HUDEP-2 (cell line): ENCODE data around the gene TCTN3.
"Not testable (repeated sequence)": the region's sequence is repeated elsewhere in the genome, so short reads cannot be mapped to it uniquely, and the experiment has no call there.

ENCODE experiments used
- DNase-seq, 76 experiments: peaks; one replicate each; lab custom pipeline; 2025; ENCODE audit not compliant: unreplicated experiment in 76 of 76; lab: John Stamatoyannopoulos, UW

The TCTN3 gene, protein sequence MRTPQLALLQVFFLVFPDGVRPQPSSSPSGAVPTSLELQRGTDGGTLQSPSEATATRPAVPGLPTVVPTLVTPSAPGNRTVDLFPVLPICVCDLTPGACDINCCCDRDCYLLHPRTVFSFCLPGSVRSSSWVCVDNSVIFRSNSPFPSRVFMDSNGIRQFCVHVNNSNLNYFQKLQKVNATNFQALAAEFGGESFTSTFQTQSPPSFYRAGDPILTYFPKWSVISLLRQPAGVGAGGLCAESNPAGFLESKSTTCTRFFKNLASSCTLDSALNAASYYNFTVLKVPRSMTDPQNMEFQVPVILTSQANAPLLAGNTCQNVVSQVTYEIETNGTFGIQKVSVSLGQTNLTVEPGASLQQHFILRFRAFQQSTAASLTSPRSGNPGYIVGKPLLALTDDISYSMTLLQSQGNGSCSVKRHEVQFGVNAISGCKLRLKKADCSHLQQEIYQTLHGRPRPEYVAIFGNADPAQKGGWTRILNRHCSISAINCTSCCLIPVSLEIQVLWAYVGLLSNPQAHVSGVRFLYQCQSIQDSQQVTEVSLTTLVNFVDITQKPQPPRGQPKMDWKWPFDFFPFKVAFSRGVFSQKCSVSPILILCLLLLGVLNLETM

DNA sequence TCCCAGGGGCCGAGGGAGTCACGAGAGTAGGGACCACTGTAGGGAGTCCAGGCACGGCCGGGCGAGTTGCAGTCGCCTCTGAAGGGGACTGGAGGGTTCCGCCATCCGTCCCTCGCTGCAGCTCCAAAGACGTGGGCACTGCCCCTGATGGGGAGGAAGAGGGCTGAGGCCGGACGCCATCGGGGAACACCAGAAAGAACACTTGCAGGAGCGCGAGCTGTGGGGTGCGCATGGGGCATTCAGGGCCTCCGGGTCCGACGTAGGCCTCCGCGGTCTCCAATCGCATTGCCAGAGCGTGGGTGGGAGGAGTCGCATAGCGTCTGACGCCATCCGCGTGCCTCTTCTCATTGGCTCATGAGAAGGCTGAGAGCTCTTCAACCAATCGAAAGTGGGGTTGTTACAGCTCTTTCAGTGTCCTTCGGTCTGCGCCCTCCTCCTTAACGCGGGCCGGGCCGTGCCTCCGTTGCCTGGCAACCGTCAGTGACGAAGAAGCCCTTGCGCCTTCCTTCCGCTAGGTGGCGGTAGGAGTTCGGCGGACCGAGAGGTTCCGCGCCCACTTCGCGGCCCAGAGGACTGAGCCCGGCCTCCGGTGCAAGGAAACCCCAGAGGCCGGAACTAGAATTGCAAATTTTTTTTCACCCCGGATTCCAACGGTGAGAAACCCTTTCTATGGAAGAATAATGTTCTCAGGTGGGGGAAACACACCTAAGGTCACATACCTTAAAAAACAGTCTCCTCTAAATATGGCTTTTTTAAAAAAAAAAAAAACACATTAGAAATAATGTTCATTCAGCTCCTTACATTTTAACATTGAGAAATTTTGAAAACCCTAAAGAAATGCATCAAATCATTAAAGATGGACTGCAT is at the start of gene TCTN3:
Gene TCTN3 (minus strand): TSS at position 260 of the 867 bp plus-strand sequence. CDS start 28 bp downstream, at position 232.
- peak in 75 of 76 experiments; percentile 43 to 99 (median 96) for DNase-seq

DNA sequence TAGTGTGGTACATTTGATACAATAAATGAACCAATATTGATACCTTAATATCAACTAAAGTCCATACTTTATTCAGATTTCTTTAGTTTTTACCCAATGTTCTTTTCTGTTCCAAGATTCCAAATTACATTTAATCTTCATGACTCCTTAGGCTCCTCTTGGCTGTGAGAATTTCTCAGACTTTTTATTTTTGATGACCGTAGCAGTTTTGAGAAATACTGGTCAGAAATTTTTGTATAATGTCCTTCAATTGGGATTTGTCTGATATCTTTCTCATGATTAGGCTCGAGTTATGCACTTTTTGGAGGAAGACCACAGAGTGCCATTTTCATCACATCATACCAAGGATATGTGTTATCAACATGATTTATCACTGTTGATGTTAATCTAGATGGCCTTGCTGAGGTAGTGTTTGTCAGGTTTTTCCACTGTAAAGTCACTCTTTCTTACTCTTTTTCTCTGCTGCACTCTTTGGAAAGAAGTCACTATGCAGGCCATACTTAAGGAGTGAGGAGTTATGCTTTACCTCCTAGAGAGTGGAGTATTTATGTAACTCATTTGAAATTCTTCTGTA is 49.3 kb upstream of the TCTN3 start:
- no peak for DNase-seq

DNA sequence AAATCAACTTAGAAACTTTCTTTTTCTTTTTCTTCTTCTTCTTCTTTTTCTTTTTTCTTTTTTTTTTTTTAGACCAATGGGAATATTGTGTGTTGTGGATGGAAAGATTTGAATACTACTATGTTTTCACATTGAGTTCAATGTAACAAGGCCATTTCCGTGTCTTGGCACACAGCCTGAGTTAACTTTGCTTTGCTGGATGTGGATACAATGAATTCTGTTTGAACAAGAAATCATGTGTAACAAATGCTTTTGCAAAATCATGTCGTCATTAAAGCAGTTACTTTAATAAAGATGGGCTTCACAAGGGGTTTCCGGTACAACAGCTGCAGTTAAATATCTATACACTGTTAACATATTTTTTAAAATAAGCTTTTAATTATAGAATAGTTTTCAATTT is 48.8 kb upstream of the TCTN3 start:
- no peak for DNase-seq

DNA sequence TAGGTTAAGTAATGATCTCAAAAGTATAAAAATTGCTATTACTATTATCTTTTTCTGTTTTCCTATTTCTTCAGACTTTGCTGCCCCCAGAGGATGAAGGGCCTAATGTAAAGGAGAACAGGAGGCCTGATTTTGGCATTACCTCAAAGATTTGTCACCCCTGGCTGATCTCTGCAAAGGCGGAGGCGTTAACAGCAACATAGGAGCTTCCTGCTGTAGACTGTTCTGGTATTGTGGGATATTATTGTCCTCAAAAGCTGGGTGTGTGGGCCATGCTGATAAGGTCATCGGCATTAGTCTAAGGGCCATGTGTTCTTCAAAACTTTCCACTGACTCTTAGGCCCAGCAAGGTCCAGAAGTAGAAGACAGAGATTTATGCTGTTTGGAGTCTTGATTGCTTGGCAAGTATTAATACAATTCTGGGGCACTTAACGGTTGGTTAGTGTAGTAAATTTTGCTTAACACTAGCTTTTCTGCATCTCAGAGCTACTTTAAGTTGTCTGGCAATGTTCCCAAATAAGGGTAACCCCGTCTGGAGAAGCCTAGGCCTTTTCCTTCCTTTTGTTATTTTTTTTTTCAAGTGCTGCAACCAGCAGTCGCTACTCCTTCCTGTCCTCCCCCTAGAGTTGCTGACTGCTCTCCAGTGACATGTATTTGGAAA is 48.2 kb upstream of the TCTN3 start:
- peak in 64 of 76 experiments; percentile 2 to 82 (median 40) for DNase-seq

DNA sequence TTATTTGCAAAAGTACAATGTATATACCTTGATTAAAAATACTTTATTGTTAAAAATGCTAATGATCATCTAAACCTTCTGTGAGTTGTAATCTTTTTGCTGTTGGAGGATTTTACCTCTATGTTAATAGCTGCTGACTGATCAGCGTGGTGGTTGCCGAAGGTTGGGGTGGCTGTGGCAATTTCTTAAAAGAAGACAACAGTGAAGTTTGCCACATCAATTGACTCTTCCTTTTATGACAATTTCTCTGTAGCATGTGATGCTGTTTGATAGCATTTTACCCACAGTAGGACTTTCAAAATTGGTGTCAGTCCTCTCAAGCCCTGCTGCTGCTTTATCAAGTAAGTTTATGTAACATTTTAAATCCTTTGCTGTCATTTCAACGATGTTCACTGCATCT is 45.3 kb upstream of the TCTN3 start:
- DNase-seq, result no peak

DNA sequence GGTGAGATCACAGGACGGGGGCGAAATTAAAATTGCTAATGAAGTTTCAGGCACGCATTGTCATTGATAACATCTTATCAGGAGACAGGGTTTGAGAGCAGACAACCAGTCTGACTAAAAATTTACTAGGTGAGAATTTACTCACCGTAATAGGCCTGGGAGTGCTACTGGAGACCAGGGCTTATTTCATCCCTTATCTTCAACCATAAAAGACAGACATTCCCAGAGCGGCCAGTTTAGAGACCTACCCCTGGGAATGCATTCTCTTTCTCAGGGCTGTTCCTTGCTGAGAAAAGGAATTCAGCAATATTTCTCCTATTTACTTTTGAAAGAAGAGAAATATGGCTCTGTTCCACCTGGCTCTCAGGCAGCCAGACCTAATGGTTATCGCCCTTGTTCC is 39.2 kb upstream of the TCTN3 start:
- DNase-seq, result not testable (repeated sequence)

DNA sequence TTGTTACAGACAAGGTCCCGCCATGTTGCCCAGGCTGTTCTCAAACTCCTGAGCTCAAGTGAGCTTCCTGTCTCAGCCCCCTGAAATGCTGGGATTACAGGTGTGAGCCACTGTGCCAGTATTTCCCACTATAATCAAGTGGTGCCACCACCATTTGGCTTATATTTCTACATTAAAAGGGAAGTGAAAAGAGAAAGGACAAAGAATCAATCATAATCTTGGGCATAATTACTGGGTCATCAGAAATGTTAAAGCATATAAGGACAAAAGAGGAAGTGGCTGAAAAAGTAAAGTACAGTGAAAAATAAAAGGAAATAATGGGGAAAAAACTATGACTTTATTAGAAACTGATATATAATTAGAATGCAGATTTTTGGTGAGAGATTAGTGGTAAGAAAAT is 36.5 kb upstream of the TCTN3 start:
- no peak for DNase-seq

DNA sequence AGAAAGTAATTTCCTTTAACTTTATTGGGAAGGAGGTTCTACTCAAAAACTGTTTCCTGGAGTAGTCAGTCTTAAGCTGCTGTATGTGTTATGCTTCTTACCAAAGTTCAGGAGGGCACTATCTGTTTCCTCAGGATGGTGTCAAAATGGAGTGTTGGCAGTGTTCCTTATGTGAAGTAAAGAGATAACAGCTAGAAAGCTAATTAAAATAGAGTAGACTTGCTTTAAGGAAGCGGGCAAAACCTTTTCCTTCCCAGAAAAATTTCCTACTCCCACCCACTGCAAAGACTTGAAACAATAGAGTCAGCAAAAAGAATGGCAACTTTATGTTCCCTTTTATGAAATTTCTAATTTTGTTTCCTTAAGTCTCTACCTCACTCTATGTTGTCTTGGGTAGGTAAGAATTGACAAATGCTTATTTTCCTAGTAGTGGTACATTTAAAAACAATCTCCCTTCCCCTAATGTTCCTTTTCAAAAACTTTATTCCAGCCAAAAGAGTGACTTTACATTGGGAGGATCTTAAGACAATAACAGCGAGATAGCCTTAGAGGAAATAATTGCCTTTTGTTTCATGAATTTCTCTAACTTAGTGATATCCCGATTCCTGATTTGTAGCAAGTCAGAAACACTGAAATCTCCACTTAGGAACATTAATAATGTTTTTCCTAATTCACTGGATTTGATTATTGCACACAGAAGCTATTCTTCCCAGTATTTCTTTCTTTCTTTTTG is 35.8 kb upstream of the TCTN3 start:
- peak in 26 of 76 experiments; percentile 2 to 64 (median 30) for DNase-seq

DNA sequence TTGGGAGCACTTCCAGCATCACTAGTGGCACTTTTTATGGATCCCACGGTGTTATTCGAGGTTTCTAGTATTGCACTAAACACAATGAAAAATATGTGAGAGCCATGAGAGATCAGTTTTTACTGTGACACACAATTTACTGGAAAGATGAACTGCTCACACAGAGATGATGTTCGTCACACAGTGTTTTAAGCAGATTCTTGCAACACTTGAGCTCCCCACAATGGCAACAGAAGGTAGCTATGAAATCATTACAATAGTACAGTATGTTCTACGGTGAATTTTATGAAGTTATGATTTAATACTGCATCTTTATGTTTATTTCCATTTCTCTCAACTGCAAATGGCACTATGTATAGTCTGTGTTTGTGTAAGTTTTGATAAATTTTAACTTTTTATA is 34.8 kb upstream of the TCTN3 start:
- peak in 5 of 76 experiments; percentile 2 to 14 (median 8) for DNase-seq

DNA sequence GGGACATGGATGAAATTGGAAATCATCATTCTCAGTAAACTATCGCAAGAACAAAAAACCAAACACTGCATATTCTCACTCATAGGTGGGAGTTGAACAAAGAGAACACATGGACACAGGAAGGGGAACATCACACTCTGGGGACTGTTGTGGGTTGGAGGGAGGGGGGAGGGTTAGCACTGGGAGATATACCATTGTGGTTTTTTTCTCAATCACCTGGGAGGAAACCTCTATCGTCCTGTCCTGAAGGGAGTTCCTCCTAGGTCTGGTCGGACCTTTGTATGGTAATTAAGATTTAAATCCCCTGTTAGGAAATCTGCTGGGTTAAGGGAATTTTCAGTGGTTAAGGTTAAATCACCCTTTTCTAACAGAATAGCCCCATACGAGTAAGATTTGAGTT is 28.8 kb upstream of the TCTN3 start:
- DNase-seq, result not testable (repeated sequence)

DNA sequence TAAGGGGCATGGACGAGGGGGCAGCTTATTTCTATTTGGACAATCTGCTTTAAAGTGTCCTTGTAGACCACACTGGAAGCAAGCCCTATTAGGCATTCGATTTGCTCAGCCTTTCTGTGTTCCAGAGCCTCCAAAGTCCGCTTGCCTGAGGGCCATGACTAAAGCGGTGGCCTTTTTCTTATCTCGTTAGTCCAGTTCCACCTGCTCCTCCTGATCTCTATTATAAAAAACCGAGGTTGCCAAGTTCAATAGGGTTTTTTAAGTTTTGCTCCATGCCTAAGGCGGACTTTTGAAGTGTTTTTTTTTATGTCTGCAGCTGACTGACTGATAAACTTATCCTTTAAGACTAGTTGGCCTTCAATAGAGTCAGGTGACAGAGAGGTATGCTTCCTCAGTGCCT is 27.0 kb upstream of the TCTN3 start:
- peak in 66 of 76 experiments; percentile 8 to 85 (median 50) for DNase-seq

DNA sequence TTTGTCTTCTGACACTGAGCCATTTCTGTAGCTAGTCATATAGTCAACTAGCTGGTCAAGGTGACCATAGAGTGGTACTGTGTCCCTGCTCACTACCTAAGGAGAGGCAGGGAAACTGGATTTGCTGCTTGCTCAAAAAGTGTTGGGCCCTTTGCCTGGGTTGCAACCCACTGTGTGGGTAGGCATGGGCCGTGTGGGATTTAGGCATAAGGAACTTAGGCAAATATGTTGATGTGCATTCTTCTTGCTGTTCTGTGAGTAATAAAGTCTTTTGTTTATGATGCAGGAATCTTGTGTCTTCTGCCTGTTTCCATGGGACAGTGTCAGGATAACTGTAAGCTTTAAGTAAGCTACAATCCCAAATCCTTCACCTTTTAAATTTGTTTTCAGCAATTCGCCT is 23.1 kb upstream of the TCTN3 start:
- no peak for DNase-seq

DNA sequence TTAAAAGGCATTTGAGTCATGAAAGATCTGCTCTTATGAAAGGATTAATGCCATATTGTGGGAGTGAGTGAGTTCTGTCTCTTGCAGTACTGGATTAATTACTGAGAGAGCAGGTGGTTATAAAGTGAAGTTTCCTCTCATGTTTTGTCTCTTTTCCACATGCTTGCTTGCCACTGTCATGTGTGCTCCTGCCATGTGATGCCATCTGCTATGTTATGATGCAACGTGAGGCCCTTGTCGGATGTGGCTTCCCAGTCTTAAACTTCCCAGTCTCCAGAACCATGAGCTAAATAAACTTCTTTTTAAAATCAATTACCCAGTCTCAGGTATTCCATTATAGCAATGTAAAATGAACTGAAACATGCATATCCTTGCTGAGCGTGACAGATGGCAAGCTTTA is 22.7 kb upstream of the TCTN3 start:
- no peak for DNase-seq

DNA sequence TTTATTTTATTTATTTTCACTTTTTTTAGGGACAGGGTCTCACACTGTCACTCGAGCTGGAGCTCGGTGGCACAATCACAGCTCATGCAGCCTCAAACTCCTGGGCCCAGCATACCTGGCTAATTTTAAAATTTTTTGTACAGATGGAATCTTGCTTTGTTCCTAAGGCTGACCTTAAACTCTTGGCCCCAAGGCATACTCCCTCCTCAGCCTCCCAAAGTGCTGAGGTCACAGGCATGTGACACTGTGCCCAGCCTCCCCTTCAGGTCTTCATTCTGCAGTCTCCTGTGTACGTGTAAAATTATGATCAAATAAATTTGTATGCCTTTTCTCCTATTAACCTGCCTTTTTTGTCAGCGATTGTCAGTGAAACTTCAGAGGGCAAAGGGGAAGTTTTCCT is 17.8 kb upstream of the TCTN3 start:
- no peak for DNase-seq

DNA sequence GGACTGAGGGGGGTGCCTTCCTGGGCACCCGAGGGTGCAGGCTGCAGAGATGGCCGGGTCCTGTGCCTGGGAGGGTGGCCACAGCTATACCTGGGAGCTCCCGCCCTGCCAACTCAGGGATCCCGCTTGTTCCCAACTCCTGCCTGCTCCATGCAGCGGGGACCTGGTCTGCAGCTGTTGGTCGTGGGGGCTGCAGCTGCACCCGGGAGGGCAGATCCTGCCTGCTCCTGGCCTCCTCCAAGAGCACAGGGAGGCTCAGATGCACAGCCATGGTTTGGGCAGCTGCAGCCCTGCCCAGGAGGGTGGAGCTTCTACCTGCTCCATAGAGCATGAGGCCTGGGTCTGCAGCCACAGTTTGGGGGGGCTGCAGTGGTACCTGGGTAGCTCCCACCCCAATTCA is 13.3 kb upstream of the TCTN3 start:
- DNase-seq, result no peak

DNA sequence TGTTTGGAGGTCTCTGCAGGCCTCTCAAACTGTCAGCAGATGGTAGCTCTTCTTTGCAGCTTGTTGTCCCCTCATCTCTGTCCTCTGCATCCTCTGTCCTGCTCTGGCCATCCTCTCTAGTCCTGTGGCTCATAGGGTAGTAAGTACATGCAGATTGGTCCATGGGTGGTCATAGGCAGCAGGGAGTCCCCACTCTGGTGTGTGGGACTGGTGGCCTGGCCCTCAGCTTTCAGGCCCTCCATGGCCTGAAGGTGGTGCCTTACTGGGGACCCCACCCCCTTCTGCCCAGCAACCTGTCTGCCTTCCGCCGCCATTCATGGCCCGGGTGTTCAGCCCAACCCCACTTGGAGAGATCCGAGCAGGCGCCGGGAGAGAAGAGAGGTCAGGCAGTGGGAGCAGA is 12.8 kb upstream of the TCTN3 start:
- DNase-seq, result no peak

DNA sequence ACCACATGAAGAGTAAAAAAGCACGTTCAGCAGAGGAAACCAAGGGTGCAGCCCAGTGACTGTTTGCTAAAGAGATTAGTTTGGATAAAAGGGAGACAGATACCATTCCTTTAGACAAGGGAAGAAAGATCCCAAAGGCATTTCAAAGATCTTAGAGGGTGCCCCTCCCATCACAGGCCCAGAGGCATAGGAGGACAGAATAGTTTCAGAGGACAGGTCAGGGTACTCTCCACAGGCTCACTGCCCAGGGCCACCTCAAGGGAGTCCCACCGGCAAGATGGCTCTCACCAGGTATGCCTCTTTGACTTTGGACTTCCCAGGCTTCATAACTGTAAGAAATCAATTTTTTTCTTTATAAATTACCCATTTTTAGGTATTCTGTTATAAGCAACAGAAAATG is 4.7 kb upstream of the TCTN3 start:
- DNase-seq, result no peak

DNA sequence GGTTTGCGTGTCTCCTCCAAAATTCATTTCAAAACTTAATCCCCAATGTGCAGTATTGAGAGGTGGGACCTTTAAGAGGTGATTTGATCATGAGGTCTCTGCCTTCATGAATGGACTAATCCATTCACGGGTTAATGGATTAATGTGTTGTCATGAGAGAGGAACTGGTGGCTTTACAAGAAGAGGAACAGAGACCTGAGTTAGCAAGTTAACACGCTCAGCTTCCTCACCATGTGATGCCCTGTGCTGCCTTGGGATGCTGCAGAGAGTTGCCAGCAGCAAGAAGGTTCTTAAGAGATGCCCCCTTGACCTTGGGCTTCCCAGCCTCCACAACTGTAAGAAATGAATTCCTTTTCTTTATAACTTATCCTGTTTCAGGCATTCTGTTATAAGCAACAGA is 3.7 kb upstream of the TCTN3 start:
- no peak for DNase-seq

DNA sequence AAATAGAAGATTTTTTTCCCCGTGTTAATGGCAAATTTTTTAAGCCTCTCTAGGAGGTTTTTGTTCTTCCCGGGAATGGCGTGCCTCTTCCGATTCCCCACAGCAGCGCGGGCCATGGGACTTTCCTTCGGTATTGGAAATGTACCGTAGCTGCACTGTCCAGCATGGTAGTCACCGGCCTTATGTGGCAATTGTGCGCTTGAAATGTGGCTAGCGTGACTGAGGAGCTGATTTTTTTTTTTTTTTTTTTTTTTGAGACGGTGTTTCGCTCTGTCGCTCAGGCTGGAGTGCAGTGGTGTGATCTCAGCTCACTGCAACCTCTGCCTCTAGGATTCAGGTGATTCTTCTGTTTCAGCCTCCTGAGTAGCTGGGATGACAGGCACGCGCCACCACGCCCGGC is 938 bp upstream of the TCTN3 start:
- no peak for DNase-seq
